IMR-90 (cell line): Measurements from ENCODE around the gene SPESP1. TPM values are rescaled to one million over a fixed set of nuclear protein-coding genes. Genes with fewer than 3 reads are reported as not detected.

Experiments
- ATAC-seq: fragments of 200-7000 bp; cut with Tn5 transposase; 2 replicates; pipeline ENCODE4 v1.9.1; 2020; ENCODE audit warnings: low read depth, mild to moderate bottlenecking, moderate library complexity
- BruUV-seq: library from RNA; stranded (reverse); fragments of 400-500 nt; replicated peaks from 2 replicates; lab custom pipeline; 2021; lab: Mats Ljungman, UMichigan
- CTCF ChIA-PET: fragments of 300-600 bp; formaldehyde crosslinking; extraction: SDS; loops from one replicate; lab custom pipeline; 2021; ENCODE audit warnings: antibody characterized with exemption; lab: Yijun Ruan, JAX
- POLR2A ChIA-PET: fragments of 300-600 bp; sonication (Branson Sonifier 250); formaldehyde crosslinking; loops from one replicate; lab custom pipeline; 2022; ENCODE audit warnings: antibody characterized with exemption; ENCODE audit not compliant: unreplicated experiment; lab: Charles Lee
- DNase-seq: peaks from one replicate; pipeline ENCODE4 v3.0.0; 2013
- H2AFZ ChIP-seq: replicated peaks from 2 replicates; pipeline ENCODE3; 2013; ENCODE audit warnings: low read length, mild to moderate bottlenecking; ENCODE audit not compliant: poor library complexity
- H2AK5ac ChIP-seq: 2 replicates; pipeline ENCODE4 v1.6.1; 2013; ENCODE audit warnings: low read depth, low read length, inconsistent platforms
- H2AK9ac ChIP-seq: replicated peaks from 2 replicates; pipeline ENCODE3; 2013; ENCODE audit warnings: mild to moderate bottlenecking, low read depth, low read length, moderate library complexity; ENCODE audit not compliant: poor library complexity
- H2BK120ac ChIP-seq: 2 replicates; pipeline ENCODE4 v1.6.1; 2013; ENCODE audit warnings: low read depth, low read length, inconsistent platforms
- H2BK15ac ChIP-seq: 3 replicates; pipeline ENCODE4 v1.6.1; 2013; ENCODE audit warnings: low read depth, low read length, inconsistent platforms
- H2BK20ac ChIP-seq: 2 replicates; pipeline ENCODE4 v1.6.1; 2013; ENCODE audit warnings: low read depth, mild to moderate bottlenecking, inconsistent platforms, low read length, moderate library complexity
- H2BK5ac ChIP-seq: 2 replicates; pipeline ENCODE4 v1.6.1; 2013; ENCODE audit warnings: mild to moderate bottlenecking, low read depth, low read length, inconsistent platforms; ENCODE audit not compliant: poor library complexity, severe bottlenecking
- H3K14ac ChIP-seq: replicated peaks from 2 replicates; pipeline ENCODE4 v1.6.1; 2013; ENCODE audit warnings: low read depth, low read length, inconsistent platforms
- H3K18ac ChIP-seq: 2 replicates; pipeline ENCODE4 v1.6.1; 2013; ENCODE audit warnings: low read depth, low read length, control low read depth
- H3K23ac ChIP-seq: 2 replicates; pipeline ENCODE4 v1.6.1; 2013; ENCODE audit warnings: low read depth, low read length, inconsistent platforms
- H3K27ac ChIP-seq: 2 replicates; pipeline ENCODE4 v1.5.1; 2013; ENCODE audit warnings: mild to moderate bottlenecking, control low read depth, low read length; ENCODE audit not compliant: insufficient read depth
- H3K27me3 ChIP-seq: 2 replicates; pipeline ENCODE4 v1.6.1; 2013; ENCODE audit warnings: low read length; ENCODE audit not compliant: control insufficient read depth, insufficient read depth
- H3K36me3 ChIP-seq: 2 replicates; pipeline ENCODE4 v1.6.1; 2013; ENCODE audit warnings: low read length, mixed read lengths; ENCODE audit not compliant: control insufficient read depth, insufficient read depth
- H3K4ac ChIP-seq: 2 replicates; pipeline ENCODE4 v1.6.1; 2013; ENCODE audit warnings: low read depth, low read length, inconsistent platforms
- H3K4me1 ChIP-seq: 2 replicates; pipeline ENCODE4 v1.6.1; 2013; ENCODE audit warnings: low read length, mixed read lengths; ENCODE audit not compliant: control insufficient read depth, insufficient read depth
- H3K4me2 ChIP-seq: 2 replicates; pipeline ENCODE4 v1.6.1; 2013; ENCODE audit warnings: low read depth, mild to moderate bottlenecking, control low read depth, low read length, moderate library complexity
- H3K4me3 ChIP-seq: 2 replicates; pipeline ENCODE4 v1.5.1; 2013; ENCODE audit warnings: low read depth, mild to moderate bottlenecking, control low read depth, low read length, moderate library complexity; ENCODE audit not compliant: insufficient read depth
- H3K56ac ChIP-seq: 2 replicates; pipeline ENCODE4 v1.6.1; 2013; ENCODE audit warnings: low read length, inconsistent platforms; ENCODE audit not compliant: insufficient read depth; ENCODE audit errors: extremely low read depth
- H3K79me1 ChIP-seq, 2 experiments: 2 replicates each; pipeline ENCODE4 v1.6.1; 2013; ENCODE audit warnings: low read length in 2 of 2, inconsistent platforms in 1 of 2, low read depth in 1 of 2
- H3K9ac ChIP-seq: 2 replicates; pipeline ENCODE4 v1.6.1; 2013; ENCODE audit warnings: low read depth, low read length, control low read depth
- H3K9me1 ChIP-seq: 2 replicates; pipeline ENCODE4 v1.6.1; 2013; ENCODE audit warnings: low read length, inconsistent platforms; ENCODE audit not compliant: insufficient read depth
- H3K9me3 ChIP-seq: 2 replicates; pipeline ENCODE4 v1.6.1; 2013; ENCODE audit warnings: low read length; ENCODE audit not compliant: control insufficient read depth, insufficient read depth
- H4K20me1 ChIP-seq: 2 replicates; pipeline ENCODE4 v1.6.1; 2013; ENCODE audit warnings: low read length, inconsistent platforms; ENCODE audit not compliant: insufficient read depth
- H4K5ac ChIP-seq: 2 replicates; pipeline ENCODE4 v1.6.1; 2013; ENCODE audit warnings: mild to moderate bottlenecking, low read depth, low read length, control low read depth
- H4K8ac ChIP-seq, 2 experiments: 2 replicates each; pipeline ENCODE4 v1.6.1; 2013; ENCODE audit warnings: low read depth in 2 of 2, low read length in 2 of 2, control low read depth in 1 of 2, inconsistent platforms in 1 of 2
- H4K91ac ChIP-seq: 2 replicates; pipeline ENCODE4 v1.6.1; 2013; ENCODE audit warnings: low read depth, low read length, inconsistent platforms; ENCODE audit not compliant: insufficient read depth
- CEBPB ChIP-seq: IDR thresholded peaks from 2 replicates; pipeline ENCODE4 v1.6.1; 2012; ENCODE audit warnings: low read depth, low read length, improper control_type of control experiment
- CHD1 ChIP-seq: IDR thresholded peaks from 2 replicates; pipeline ENCODE4 v1.6.1; 2012; ENCODE audit warnings: low read depth, low read length, improper control_type of control experiment
- FOS ChIP-seq: fragments of 150-350 bp; IDR thresholded peaks from 2 replicates; pipeline ENCODE4 v1.6.1; 2016; ENCODE audit warnings: low read depth, low read length
- MAFK ChIP-seq: IDR thresholded peaks from 2 replicates; pipeline ENCODE4 v1.6.1; 2012; ENCODE audit warnings: low read depth, low read length, improper control_type of control experiment
- POLR2A ChIP-seq: IDR thresholded peaks from 2 replicates; pipeline ENCODE4 v1.6.1; 2012; ENCODE audit warnings: mild to moderate bottlenecking, low read depth, low read length
- RCOR1 ChIP-seq: IDR thresholded peaks from 2 replicates; pipeline ENCODE4 v1.6.1; 2012; ENCODE audit warnings: mild to moderate bottlenecking, low read length, improper control_type of control experiment; ENCODE audit not compliant: insufficient replicate concordance
- RFX5 ChIP-seq: IDR thresholded peaks from 2 replicates; pipeline ENCODE4 v1.8.0; 2012; ENCODE audit warnings: low read depth, mild to moderate bottlenecking, low read length, moderate library complexity
- WGBS, 2 experiments: methylation state at CpG; one replicate each; pipeline versions ENCODE4 v1.1.5 to v1.1.7; 2013; ENCODE audit warnings: missing lambda C conversion rate in 2 of 2; ENCODE audit not compliant: insufficient read length in 1 of 2; ENCODE audit errors: extremely low coverage in 2 of 2; 5-methylcytosine and 5-hydroxymethylcytosine counted together
- dilution Hi-C: fragments of 300-500 bp; cut with HindIII; formaldehyde crosslinking; loops from one replicate; pipeline ENCODE4 v1.14.3; 2018; ENCODE audit warnings: low sequenced_read_pairs; ENCODE audit not compliant: unreplicated experiment
- in situ Hi-C: fragments of 300-500 bp; cut with MboI; formaldehyde crosslinking; loops from 3 replicates; pipeline ENCODE4 v1.14.3; 2019; ENCODE audit warnings: low sequenced_read_pairs, inconsistent platforms, mixed read lengths
- intact Hi-C: fragments of 100-400 bp; cut with micrococcal nuclease; formaldehyde crosslinking; loops from 2 replicates; pipeline ENCODE4 v1.10.0; 2022
- polyA plus RNA-seq, 3 experiments: library from polyadenylated mRNA; depleted of rRNA; stranded (reverse); fragments of >200 nt; gene quantifications; 2 replicates each; pipeline ENCODE4 v1.2.3, GENCODE V29; 2012; ENCODE audit warnings: low replicate concordance in 1 of 3
- total RNA-seq: library from RNA; depleted of rRNA; stranded (reverse); fragments of >200 nt; gene quantifications from 2 replicates; pipeline ENCODE4 v1.2.3, GENCODE V29; 2012; rRNA removed

SPESP1 gene
- total and polyA plus RNA-seq, 2 of the 4 experiments (the other 2 are of a cell fraction) = 2.9 to 3.0 TPM

- BruUV-seq = no TSS peak
- Histone ChIP-seq H3K14ac (no peak overlapping the region), H4K5ac (no peak overlapping the region), H3K9me1 (no peaks in the 10 kb centered on the region), H4K8ac (no peak overlapping the region), H3K4ac (no peak overlapping the region), H4K20me1 (no peaks in the 10 kb centered on the region), H3K9ac (no peak overlapping the region), H2BK120ac (no peak overlapping the region), H3K9me3 (no peaks in the 10 kb centered on the region), H2AFZ (no peak overlapping the region), H2BK15ac (no peak overlapping the region), H2BK5ac (no peak overlapping the region), H3K23ac (no peak overlapping the region), H3K79me1 (no peaks in the 10 kb centered on the region), H3K18ac (no peak overlapping the region), H3K4me1 (0 out of 2 replicates have a peak, but pooled peaks cover 1% of the 10 kb centered on the region), H3K4me2 (no peak overlapping the region), H4K91ac (no peak overlapping the region), H3K27me3 (peaks cover 25% of the 10 kb centered on the region), H2AK9ac (no peak overlapping the region), H3K36me3 (no peaks in the 10 kb centered on the region), H3K56ac (no peak overlapping the region), H2AK5ac (no peak overlapping the region), H3K27ac (no peak overlapping the region), H2BK20ac (no peak overlapping the region), H3K4me3 (no peak overlapping the region)
- intact Hi-C loops = no loop called here
- 67% methylated on average over 1 of the region's 9 CpGs; no CpG with 5 or more reads in 1 of the 2 experiments for WGBS, 2 experiments
- no peak for DNase-seq
- TF ChIP-seq RFX5 (no peak), RCOR1 (no peak), FOS (no peak), CEBPB (no peak), CHD1 (no peak), POLR2A (no peak), MAFK (no peak)
- in situ Hi-C loops = no loop called here
- ChIA-PET CTCF (no interaction called here), POLR2A (no interaction called here)
- no peak for ATAC-seq
- dilution Hi-C loops = no loop called here
These were observed 64.8 kb downstream of the SPESP1 start for GRCh38 chr15:68994981-68995761.

Other genes with a start within 250 kb of the SPESP1 start
- 50.0 and 72.8 TPM in 2 replicates for gene ANP32A, start 109.6 kb upstream of the SPESP1 start, total RNA-seq
- gene ANP32A, start 109.6 kb upstream of the SPESP1 start, polyA plus RNA-seq (2012; rRNA removed) = 49.2 and 62.4 TPM in 2 replicates
- under 0.01 TPM in 1 of 2 replicates, not detected in the other for gene NOX5, start 84.2 kb downstream of the SPESP1 start, total RNA-seq
- gene NOX5, start 84.2 kb downstream of the SPESP1 start, polyA plus RNA-seq (2012; rRNA removed) = 0.07 and 0.20 TPM in 2 replicates
- 29.6 and 38.0 TPM in 2 replicates for gene GLCE, start 230.1 kb downstream of the SPESP1 start, total RNA-seq
- gene GLCE, start 230.1 kb downstream of the SPESP1 start, polyA plus RNA-seq (2012; rRNA removed) = 14.1 and 15.3 TPM in 2 replicates